Hindlimb muscle (tissue), 1 donor: ENCODE results near the gene PSMD14. TPM values are rescaled to one million over a fixed set of nuclear protein-coding genes. Genes with fewer than 3 reads are reported as not detected.
"Not testable (repeated sequence)": the region's sequence is repeated elsewhere in the genome, so short reads cannot be mapped to it uniquely, and the experiment has no call there.

Experiments used
- DNase-seq: peaks from one replicate; pipeline ENCODE4 v3.0.0-alpha.2; 2013
- polyA plus RNA-seq: library from polyadenylated mRNA; unstranded; fragments of 120-200 nt; gene quantifications from one replicate; pipeline ENCODE4 v1.2.1, GENCODE V29; 2013; ENCODE audit not compliant: insufficient read length

Gene PSMD14
- polyA plus RNA-seq, 1 donor = 35.7 TPM

- DNase-seq = no peak
These were observed 29.0 kb downstream of the PSMD14 start for GRCh38 chr2:161337247-161337646.

GRCh38 chr2:161339532-161339931 lies 31.3 kb downstream of the PSMD14 start:
- not testable (repeated sequence) for DNase-seq

- not testable (repeated sequence) for DNase-seq
These were observed 32.7 kb downstream of the PSMD14 start for GRCh38 chr2:161340930-161341413.

GRCh38 chr2:161343235-161343634 lies 35.0 kb downstream of the PSMD14 start:
- DNase-seq = no peak

GRCh38 chr2:161344692-161345091 lies 36.5 kb downstream of the PSMD14 start:
- DNase-seq = no peak

- no peak for DNase-seq
These were observed 43.5 kb downstream of the PSMD14 start for GRCh38 chr2:161351678-161352077.

GRCh38 chr2:161352719-161353118 lies 44.5 kb downstream of the PSMD14 start:
- DNase-seq = no peak

- no peak for DNase-seq
These were observed 45.3 kb downstream of the PSMD14 start for GRCh38 chr2:161353543-161353942.

- DNase-seq = no peak
These were observed 45.9 kb downstream of the PSMD14 start for GRCh38 chr2:161354106-161354505.

GRCh38 chr2:161355106-161355505 lies 46.9 kb downstream of the PSMD14 start:
- DNase-seq = no peak

- DNase-seq = no peak
These were observed 47.8 kb downstream of the PSMD14 start for GRCh38 chr2:161355983-161356382.

GRCh38 chr2:161357097-161357496 lies 48.9 kb downstream of the PSMD14 start:
- no peak for DNase-seq

- DNase-seq = no peak
These were observed 50.6 kb downstream of the PSMD14 start for GRCh38 chr2:161358838-161359237.

- not testable (repeated sequence) for DNase-seq
These were observed 52.0 kb downstream of the PSMD14 start for GRCh38 chr2:161360095-161360654.

GRCh38 chr2:161362568-161363166 lies 54.4 kb downstream of the PSMD14 start:
- DNase-seq = no peak

GRCh38 chr2:161367675-161368074 lies 59.5 kb downstream of the PSMD14 start:
- no peak for DNase-seq

- DNase-seq = no peak
These were observed 61.1 kb downstream of the PSMD14 start for GRCh38 chr2:161369311-161369710.

- DNase-seq = no peak
These were observed 62.8 kb downstream of the PSMD14 start for GRCh38 chr2:161370981-161371380.

- no peak for DNase-seq
These were observed 63.6 kb downstream of the PSMD14 start for GRCh38 chr2:161371869-161372268.

GRCh38 chr2:161373942-161374341 lies 65.7 kb downstream of the PSMD14 start:
- DNase-seq = no peak

- no peak for DNase-seq
These were observed 66.2 kb downstream of the PSMD14 start for GRCh38 chr2:161374446-161374845.

GRCh38 chr2:161379740-161380139 lies 71.5 kb downstream of the PSMD14 start:
- no peak for DNase-seq

- DNase-seq = no peak
These were observed 73.3 kb downstream of the PSMD14 start for GRCh38 chr2:161381546-161381945.

- DNase-seq = no peak
These were observed 74.5 kb downstream of the PSMD14 start for GRCh38 chr2:161382747-161383146.

GRCh38 chr2:161384864-161385263 lies 76.6 kb downstream of the PSMD14 start:
- no peak for DNase-seq
